Measurements from ENCODE around the gene ZER1.

ZER1 gene

DNA sequence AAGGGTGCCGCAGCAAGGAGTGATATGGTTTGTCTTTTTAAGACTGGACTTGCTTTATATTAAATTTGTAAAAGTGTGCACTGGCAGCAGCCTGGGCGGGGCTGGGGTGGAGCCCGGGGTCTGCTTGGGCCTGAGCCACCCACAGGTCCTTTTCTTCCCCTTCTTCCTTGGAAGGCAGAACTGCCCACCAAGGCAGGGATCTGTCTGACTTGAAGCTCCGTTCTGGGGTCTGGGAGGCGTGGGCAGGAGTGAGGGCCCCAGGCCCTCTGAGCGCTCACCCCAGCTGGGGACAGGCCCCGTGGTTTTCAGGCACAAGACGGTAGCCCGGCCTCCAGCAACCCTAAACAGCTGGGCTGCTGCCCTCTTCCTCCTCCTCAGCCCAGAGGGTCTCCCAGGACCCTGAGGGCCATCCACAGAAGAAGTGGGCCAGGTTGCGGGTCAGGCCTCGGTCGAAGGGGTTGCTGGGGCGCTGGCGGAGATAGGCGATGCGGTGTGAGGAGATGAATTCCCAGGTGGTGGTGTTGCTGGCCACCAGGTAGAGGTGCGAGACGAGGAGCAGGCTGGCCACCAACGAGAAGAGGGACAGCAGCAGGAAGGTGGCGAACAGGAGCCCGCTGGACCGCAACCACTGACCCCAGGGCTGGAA, 50.8 kb downstream of the ZER1 start:
- TF ChIP-seq ZC3H10 (CRISPR knock-in tag; IDR thresholded peaks at IDR 0.05) (no peak), ESRRG (CRISPR knock-in tag; IDR thresholded peaks at IDR 0.05) (no peak), ZNF70 (CRISPR knock-in tag; IDR thresholded peaks at IDR 0.05) (no peak), ARNTL (CRISPR knock-in tag; IDR thresholded peaks at IDR 0.05; ENCODE audit: borderline replicate concordance, low read depth) (no peak), BACH2 (CRISPR knock-in tag; IDR thresholded peaks at IDR 0.05; ENCODE audit: borderline replicate concordance) (no peak), SNAI2 (CRISPR knock-in tag; IDR thresholded peaks at IDR 0.05) (no peak), CSDC2 (CRISPR knock-in tag; IDR thresholded peaks at IDR 0.05) (no peak)
- TF ChIP-seq, protein P1, sequence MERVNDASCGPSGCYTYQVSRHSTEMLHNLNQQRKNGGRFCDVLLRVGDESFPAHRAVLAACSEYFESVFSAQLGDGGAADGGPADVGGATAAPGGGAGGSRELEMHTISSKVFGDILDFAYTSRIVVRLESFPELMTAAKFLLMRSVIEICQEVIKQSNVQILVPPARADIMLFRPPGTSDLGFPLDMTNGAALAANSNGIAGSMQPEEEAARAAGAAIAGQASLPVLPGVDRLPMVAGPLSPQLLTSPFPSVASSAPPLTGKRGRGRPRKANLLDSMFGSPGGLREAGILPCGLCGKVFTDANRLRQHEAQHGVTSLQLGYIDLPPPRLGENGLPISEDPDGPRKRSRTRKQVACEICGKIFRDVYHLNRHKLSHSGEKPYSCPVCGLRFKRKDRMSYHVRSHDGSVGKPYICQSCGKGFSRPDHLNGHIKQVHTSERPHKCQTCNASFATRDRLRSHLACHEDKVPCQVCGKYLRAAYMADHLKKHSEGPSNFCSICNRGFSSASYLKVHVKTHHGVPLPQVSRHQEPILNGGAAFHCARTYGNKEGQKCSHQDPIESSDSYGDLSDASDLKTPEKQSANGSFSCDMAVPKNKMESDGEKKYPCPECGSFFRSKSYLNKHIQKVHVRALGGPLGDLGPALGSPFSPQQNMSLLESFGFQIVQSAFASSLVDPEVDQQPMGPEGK (CRISPR knock-in tag; IDR thresholded peaks at IDR 0.05; ENCODE audit: borderline replicate concordance), result no peak
- TF ChIP-seq, protein P2, sequence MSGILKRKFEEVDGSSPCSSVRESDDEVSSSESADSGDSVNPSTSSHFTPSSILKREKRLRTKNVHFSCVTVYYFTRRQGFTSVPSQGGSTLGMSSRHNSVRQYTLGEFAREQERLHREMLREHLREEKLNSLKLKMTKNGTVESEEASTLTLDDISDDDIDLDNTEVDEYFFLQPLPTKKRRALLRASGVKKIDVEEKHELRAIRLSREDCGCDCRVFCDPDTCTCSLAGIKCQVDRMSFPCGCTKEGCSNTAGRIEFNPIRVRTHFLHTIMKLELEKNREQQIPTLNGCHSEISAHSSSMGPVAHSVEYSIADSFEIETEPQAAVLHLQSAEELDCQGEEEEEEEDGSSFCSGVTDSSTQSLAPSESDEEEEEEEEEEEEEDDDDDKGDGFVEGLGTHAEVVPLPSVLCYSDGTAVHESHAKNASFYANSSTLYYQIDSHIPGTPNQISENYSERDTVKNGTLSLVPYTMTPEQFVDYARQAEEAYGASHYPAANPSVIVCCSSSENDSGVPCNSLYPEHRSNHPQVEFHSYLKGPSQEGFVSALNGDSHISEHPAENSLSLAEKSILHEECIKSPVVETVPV (CRISPR knock-in tag; IDR thresholded peaks at IDR 0.05), result no peak

DNA sequence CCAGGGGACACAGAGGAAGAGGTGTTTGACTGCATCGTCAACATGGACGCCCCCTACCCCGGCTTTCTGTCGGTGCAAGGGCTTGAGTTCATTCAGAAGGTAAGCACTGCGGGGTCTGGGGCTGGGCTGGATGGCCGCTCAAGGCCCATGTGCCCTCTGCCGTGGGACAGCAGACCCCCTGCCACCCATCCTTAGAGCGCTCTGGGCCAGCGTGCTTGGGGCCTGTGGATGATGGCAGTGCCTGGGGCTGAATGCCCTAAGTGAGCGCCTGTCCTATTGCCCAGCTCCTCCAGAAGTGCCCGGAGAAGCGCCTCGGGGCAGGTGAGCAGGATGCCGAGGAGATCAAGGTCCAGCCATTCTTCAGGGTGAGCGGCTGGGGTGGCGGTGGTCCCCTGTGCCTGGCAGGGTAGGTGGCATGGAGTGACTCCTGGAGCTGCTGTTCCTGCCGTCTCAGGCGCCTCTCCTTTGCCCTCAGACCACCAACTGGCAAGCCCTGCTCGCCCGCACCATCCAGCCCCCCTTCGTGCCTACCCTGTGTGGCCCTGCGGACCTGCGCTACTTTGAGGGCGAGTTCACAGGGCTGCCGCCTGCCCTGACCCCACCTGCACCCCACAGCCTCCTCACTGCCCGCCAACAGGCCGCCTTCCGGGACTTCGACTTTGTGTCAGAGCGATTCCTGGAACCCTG, 51.7 kb downstream of the ZER1 start:
- no peak for ATAC-seq
- TF ChIP-seq, protein P3, sequence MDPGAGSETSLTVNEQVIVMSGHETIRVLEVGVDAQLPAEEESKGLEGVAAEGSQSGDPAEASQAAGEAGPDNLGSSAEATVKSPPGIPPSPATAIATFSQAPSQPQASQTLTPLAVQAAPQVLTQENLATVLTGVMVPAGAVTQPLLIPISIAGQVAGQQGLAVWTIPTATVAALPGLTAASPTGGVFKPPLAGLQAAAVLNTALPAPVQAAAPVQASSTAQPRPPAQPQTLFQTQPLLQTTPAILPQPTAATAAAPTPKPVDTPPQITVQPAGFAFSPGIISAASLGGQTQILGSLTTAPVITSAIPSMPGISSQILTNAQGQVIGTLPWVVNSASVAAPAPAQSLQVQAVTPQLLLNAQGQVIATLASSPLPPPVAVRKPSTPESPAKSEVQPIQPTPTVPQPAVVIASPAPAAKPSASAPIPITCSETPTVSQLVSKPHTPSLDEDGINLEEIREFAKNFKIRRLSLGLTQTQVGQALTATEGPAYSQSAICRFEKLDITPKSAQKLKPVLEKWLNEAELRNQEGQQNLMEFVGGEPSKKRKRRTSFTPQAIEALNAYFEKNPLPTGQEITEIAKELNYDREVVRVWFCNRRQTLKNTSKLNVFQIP (CRISPR knock-in tag; IDR thresholded peaks at IDR 0.05; ENCODE audit: borderline replicate concordance, low read depth), result no peak
- TF ChIP-seq TCF4 (CRISPR knock-in tag; IDR thresholded peaks at IDR 0.05; ENCODE audit: borderline replicate concordance) (no peak), ZNF565 (CRISPR knock-in tag; conservative IDR thresholded peaks at IDR 0.05; ENCODE audit: low read depth) (no peak), BACH2 (CRISPR knock-in tag; IDR thresholded peaks at IDR 0.05; ENCODE audit: borderline replicate concordance) (no peak), ISL1 (CRISPR knock-in tag; IDR thresholded peaks at IDR 0.05) (no peak), ZFP30 (CRISPR knock-in tag; IDR thresholded peaks at IDR 0.05) (no peak), SNAI2 (CRISPR knock-in tag; IDR thresholded peaks at IDR 0.05) (no peak), ZNF8 (CRISPR knock-in tag; IDR thresholded peaks at IDR 0.05) (no peak), PPARA (CRISPR knock-in tag; IDR thresholded peaks at IDR 0.05; ENCODE audit: borderline replicate concordance) (no peak), ESRRG (CRISPR knock-in tag; IDR thresholded peaks at IDR 0.05) (no peak)
- TF ChIP-seq, protein P4, sequence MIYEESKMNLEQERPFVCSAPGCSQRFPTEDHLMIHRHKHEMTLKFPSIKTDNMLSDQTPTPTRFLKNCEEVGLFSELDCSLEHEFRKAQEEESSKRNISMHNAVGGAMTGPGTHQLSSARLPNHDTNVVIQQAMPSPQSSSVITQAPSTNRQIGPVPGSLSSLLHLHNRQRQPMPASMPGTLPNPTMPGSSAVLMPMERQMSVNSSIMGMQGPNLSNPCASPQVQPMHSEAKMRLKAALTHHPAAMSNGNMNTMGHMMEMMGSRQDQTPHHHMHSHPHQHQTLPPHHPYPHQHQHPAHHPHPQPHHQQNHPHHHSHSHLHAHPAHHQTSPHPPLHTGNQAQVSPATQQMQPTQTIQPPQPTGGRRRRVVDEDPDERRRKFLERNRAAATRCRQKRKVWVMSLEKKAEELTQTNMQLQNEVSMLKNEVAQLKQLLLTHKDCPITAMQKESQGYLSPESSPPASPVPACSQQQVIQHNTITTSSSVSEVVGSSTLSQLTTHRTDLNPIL (CRISPR knock-in tag; IDR thresholded peaks at IDR 0.05; ENCODE audit: low read depth), result no peak
- TF ChIP-seq, protein P2 (CRISPR knock-in tag; IDR thresholded peaks at IDR 0.05), result no peak

More for the DNA sequence above, 50.8 kb downstream of the ZER1 start:
- no peak for ATAC-seq

DNA sequence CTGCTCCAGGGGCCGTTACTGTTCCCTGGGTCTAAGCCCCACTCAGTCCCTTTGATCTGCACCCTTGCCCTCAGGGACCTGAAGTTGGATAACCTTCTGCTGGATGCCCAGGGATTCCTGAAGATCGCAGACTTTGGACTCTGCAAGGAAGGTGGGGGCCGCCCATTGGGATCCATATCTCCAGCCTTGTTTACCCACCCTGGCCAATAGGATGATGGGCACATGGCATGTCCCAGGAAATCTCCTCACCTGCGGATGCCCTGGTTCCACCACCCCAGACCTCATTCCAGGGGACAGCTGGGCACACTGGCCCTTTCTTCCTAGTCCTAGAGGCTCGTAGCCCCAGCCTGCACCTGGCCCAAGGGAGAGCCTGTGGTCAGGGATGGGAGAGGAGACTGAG, 53.3 kb downstream of the ZER1 start:
- no peak for ATAC-seq
- TF ChIP-seq, protein P4 (CRISPR knock-in tag; IDR thresholded peaks at IDR 0.05; ENCODE audit: low read depth), result no peak
- TF ChIP-seq CSDC2 (CRISPR knock-in tag; IDR thresholded peaks at IDR 0.05), result no peak
- TF ChIP-seq ARNTL (CRISPR knock-in tag; IDR thresholded peaks at IDR 0.05; ENCODE audit: borderline replicate concordance, low read depth), result no peak
- TF ChIP-seq ESRRG (CRISPR knock-in tag; IDR thresholded peaks at IDR 0.05), result no peak
- TF ChIP-seq RARB (CRISPR knock-in tag; IDR thresholded peaks at IDR 0.05), result no peak
- TF ChIP-seq, protein P5, sequence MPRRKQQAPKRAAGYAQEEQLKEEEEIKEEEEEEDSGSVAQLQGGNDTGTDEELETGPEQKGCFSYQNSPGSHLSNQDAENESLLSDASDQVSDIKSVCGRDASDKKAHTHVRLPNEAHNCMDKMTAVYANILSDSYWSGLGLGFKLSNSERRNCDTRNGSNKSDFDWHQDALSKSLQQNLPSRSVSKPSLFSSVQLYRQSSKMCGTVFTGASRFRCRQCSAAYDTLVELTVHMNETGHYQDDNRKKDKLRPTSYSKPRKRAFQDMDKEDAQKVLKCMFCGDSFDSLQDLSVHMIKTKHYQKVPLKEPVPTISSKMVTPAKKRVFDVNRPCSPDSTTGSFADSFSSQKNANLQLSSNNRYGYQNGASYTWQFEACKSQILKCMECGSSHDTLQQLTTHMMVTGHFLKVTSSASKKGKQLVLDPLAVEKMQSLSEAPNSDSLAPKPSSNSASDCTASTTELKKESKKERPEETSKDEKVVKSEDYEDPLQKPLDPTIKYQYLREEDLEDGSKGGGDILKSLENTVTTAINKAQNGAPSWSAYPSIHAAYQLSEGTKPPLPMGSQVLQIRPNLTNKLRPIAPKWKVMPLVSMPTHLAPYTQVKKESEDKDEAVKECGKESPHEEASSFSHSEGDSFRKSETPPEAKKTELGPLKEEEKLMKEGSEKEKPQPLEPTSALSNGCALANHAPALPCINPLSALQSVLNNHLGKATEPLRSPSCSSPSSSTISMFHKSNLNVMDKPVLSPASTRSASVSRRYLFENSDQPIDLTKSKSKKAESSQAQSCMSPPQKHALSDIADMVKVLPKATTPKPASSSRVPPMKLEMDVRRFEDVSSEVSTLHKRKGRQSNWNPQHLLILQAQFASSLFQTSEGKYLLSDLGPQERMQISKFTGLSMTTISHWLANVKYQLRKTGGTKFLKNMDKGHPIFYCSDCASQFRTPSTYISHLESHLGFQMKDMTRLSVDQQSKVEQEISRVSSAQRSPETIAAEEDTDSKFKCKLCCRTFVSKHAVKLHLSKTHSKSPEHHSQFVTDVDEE (CRISPR knock-in tag; IDR thresholded peaks at IDR 0.05), result no peak
- TF ChIP-seq ZFP30 (CRISPR knock-in tag; IDR thresholded peaks at IDR 0.05), result no peak
- TF ChIP-seq GLIS3 (CRISPR knock-in tag; IDR thresholded peaks at IDR 0.05), result no peak
- TF ChIP-seq PPARA (CRISPR knock-in tag; IDR thresholded peaks at IDR 0.05; ENCODE audit: borderline replicate concordance), result no peak
- no peak for TF ChIP-seq ZNF565 (CRISPR knock-in tag; conservative IDR thresholded peaks at IDR 0.05; ENCODE audit: low read depth)
- TF ChIP-seq, protein P1 (CRISPR knock-in tag; IDR thresholded peaks at IDR 0.05; ENCODE audit: borderline replicate concordance), result no peak
- no peak for TF ChIP-seq ZNF8 (CRISPR knock-in tag; IDR thresholded peaks at IDR 0.05)
- TF ChIP-seq ISL1 (CRISPR knock-in tag; IDR thresholded peaks at IDR 0.05), result no peak
- TF ChIP-seq SNAI2 (CRISPR knock-in tag; IDR thresholded peaks at IDR 0.05), result no peak
- no peak for TF ChIP-seq ZFP3 (CRISPR knock-in tag; IDR thresholded peaks at IDR 0.05)
